HCT116 (cell line): ENCODE results near the gene ZNF592. TPM values are rescaled to one million over a fixed set of nuclear protein-coding genes. Genes with fewer than 3 reads are reported as not detected.

ENCODE experiments used
- ATAC-seq: fragments of 200-7000 bp; cut with Tn5 transposase; 2 replicates; pipeline ENCODE4 v1.9.1; 2020; ENCODE audit warnings: mild to moderate bottlenecking, moderate library complexity
- BruUV-seq: library from RNA; stranded (reverse); fragments of 400-500 nt; replicated peaks from 2 replicates; lab custom pipeline; 2021; lab: Mats Ljungman, UMichigan
- CTCF ChIA-PET: fragments of 300-600 bp; sonication (Branson Sonifier 250); formaldehyde crosslinking; loops from one replicate; lab custom pipeline; 2021; ENCODE audit warnings: antibody characterized with exemption; lab: Charles Lee
- POLR2A ChIA-PET: fragments of 300-600, 350-600 bp; sonication (Branson Sonifier 250); formaldehyde crosslinking; loops from one replicate; lab custom pipeline; 2021; ENCODE audit warnings: antibody characterized with exemption; lab: Charles Lee
- RAD21 ChIA-PET, 2 experiments: fragments of 300-600 bp; sonication (Branson Sonifier 250); formaldehyde crosslinking; loops; one replicate each; lab custom pipeline; 2023; ENCODE audit warnings: low total read pairs in 2 of 2; ENCODE audit not compliant: uncharacterized antibody in 2 of 2, unreplicated experiment in 2 of 2, low non-redundant PET in 1 of 2; lab: Charles Lee
- DNase-seq: peaks from one replicate; pipeline ENCODE4 v3.0.0-alpha.2; 2010; ENCODE audit warnings: low read depth, low spot score
- H2AFZ ChIP-seq: fragments of 200-600 bp; shearing (Covaris generic), sonication (generic); 2 replicates; pipeline ENCODE4 v1.6.1; 2017; ENCODE audit warnings: low read depth, mixed run types, mixed read lengths, antibody characterized with exemption, low read length; ENCODE audit not compliant: poor library complexity, severe bottlenecking
- H3K27ac ChIP-seq: 2 replicates; pipeline ENCODE4 v1.5.1; 2012; ENCODE audit warnings: low read depth, low read length
- H3K27me3 ChIP-seq: fragments of 200-600 bp; sonication (generic); 2 replicates; pipeline ENCODE4 v1.6.1; 2016; ENCODE audit warnings: mixed run types, low read length, mixed read lengths; ENCODE audit not compliant: insufficient read depth
- H3K36me3 ChIP-seq, 2 experiments: fragments of 200-500 bp in 1 of 2; fragments of 200-600 bp in 1 of 2; sonication (Bioruptor generic) in 1 of 2; sonication (generic) in 1 of 2; 2 replicates each; pipeline versions ENCODE4 v1.5.1 to v1.6.1; 2014 to 2016; ENCODE audit warnings: low read length in 2 of 2, inconsistent platforms in 1 of 2, mixed read lengths in 1 of 2, mixed run types in 1 of 2; ENCODE audit not compliant: insufficient read depth in 2 of 2, control insufficient read depth in 1 of 2
- H3K4me1 ChIP-seq, 2 experiments: fragments of 200-600 bp in 1 of 2; sonication (generic) in 1 of 2; 2 replicates each; pipeline versions ENCODE4 v1.5.1 to v1.6.1; 2012 to 2017; ENCODE audit warnings: low read length in 2 of 2, inconsistent platforms in 1 of 2, mild to moderate bottlenecking in 1 of 2, mixed read lengths in 1 of 2, mixed run types in 1 of 2, moderate library complexity in 1 of 2; ENCODE audit not compliant: insufficient read depth in 2 of 2, control insufficient read depth in 1 of 2
- H3K4me2 ChIP-seq: fragments of 200-600 bp; sonication (generic); 2 replicates; pipeline ENCODE4 v1.6.1; 2017; ENCODE audit warnings: mixed run types, low read length, mixed read lengths
- H3K4me3 ChIP-seq, 2 experiments: fragments of 200-600 bp in 1 of 2; sonication (generic) in 1 of 2; replicated peaks in 1 of 2; 2 replicates each; pipeline ENCODE4 v1.5.1; 2011 to 2016; ENCODE audit warnings: low read length in 2 of 2, control low read depth in 1 of 2, low read depth in 1 of 2, mild to moderate bottlenecking in 1 of 2, mixed read lengths in 1 of 2, mixed run types in 1 of 2
- H3K79me2 ChIP-seq: fragments of 200-600 bp; sonication (generic); 2 replicates; pipeline ENCODE4 v1.6.1; 2017; ENCODE audit warnings: mild to moderate bottlenecking, mixed run types, low read length, moderate library complexity, mixed read lengths; ENCODE audit not compliant: insufficient read depth
- H3K9ac ChIP-seq: fragments of 200-600 bp; sonication (generic); 2 replicates; pipeline ENCODE4 v1.6.1; 2016; ENCODE audit warnings: low read length, mixed read lengths
- H3K9me2 ChIP-seq: fragments of 200-600 bp; sonication (generic), shearing (Covaris generic); 2 replicates; pipeline ENCODE4 v1.6.1; 2017; ENCODE audit warnings: mixed run types, mild to moderate bottlenecking, moderate library complexity; ENCODE audit not compliant: insufficient read depth
- H3K9me3 ChIP-seq, 2 experiments: fragments of 200-500 bp in 1 of 2; fragments of 200-600 bp in 1 of 2; sonication (Bioruptor generic) in 1 of 2; sonication (generic) in 1 of 2; 2 replicates each; pipeline ENCODE4 v1.6.1; 2014 to 2017; ENCODE audit warnings: low read length in 2 of 2, mixed read lengths in 2 of 2, inconsistent platforms in 1 of 2, low read depth in 1 of 2, mild to moderate bottlenecking in 1 of 2, mixed run types in 1 of 2, moderate library complexity in 1 of 2; ENCODE audit not compliant: control insufficient read depth in 1 of 2, insufficient read depth in 1 of 2
- H4K20me1 ChIP-seq: fragments of 200-600 bp; sonication (generic), shearing (Covaris generic); 2 replicates; pipeline ENCODE4 v1.6.1; 2017; ENCODE audit warnings: mixed run types, mild to moderate bottlenecking, moderate library complexity; ENCODE audit not compliant: insufficient read depth
- CEBPB ChIP-seq: IDR thresholded peaks from 2 replicates; pipeline ENCODE4 v1.6.1; 2012; ENCODE audit warnings: low read depth
- CTCF ChIP-seq, 3 experiments: fragments of 200-600 bp in 1 of 3; sonication (generic) in 1 of 3; IDR thresholded peaks in 2 of 3; conservative IDR thresholded peaks in 1 of 3; 2 replicates each; pipeline ENCODE4 v1.5.1; 2012 to 2017; ENCODE audit warnings: low read depth in 2 of 3, low read length in 2 of 3, antibody characterized with exemption in 1 of 3, borderline replicate concordance in 1 of 3, control low read depth in 1 of 3, mild to moderate bottlenecking in 1 of 3, mixed read lengths in 1 of 3, mixed run types in 1 of 3, moderate library complexity in 1 of 3; ENCODE audit not compliant: insufficient read depth in 1 of 3
- EGR1 ChIP-seq: IDR thresholded peaks from 2 replicates; pipeline ENCODE4 v1.6.1; 2012; ENCODE audit warnings: low read depth
- ELF1 ChIP-seq: IDR thresholded peaks from 2 replicates; pipeline ENCODE4 v1.6.1; 2012; ENCODE audit warnings: low read depth, borderline replicate concordance
- EZH2 ChIP-seq: fragments of 200-600 bp; sonication (generic); IDR thresholded peaks from 2 replicates; pipeline ENCODE4 v1.6.1; 2017; ENCODE audit warnings: antibody characterized with exemption, mixed run types
- MAX ChIP-seq: IDR thresholded peaks from 2 replicates; pipeline ENCODE4 v1.6.1; 2012
- POLR2A ChIP-seq: IDR thresholded peaks from 2 replicates; pipeline ENCODE4 v1.7.0; 2011; ENCODE audit warnings: borderline replicate concordance; ENCODE audit not compliant: insufficient read depth, insufficient read length; ENCODE audit errors: extremely low read depth
- POLR2AphosphoS5 ChIP-seq: IDR thresholded peaks from 2 replicates; pipeline ENCODE4 v1.6.1; 2011; ENCODE audit warnings: mild to moderate bottlenecking, low read depth, low read length, moderate library complexity
- ZFX ChIP-seq: fragments of 450-650 bp; IDR thresholded peaks from 2 replicates; pipeline ENCODE4 v1.6.1; 2017
- ZNF274 ChIP-seq: fragments of 200-500 bp; sonication (Bioruptor generic); IDR thresholded peaks from 2 replicates; pipeline ENCODE4 v1.6.1; 2014; ENCODE audit warnings: mild to moderate bottlenecking, low read depth, low read length, inconsistent platforms
- intact Hi-C: fragments of 100-400 bp; cut with micrococcal nuclease; formaldehyde crosslinking; loops from 2 replicates; pipeline ENCODE4 v1.10.0; 2022
- total RNA-seq: library from RNA; stranded (reverse); gene quantifications from one replicate; pipeline ENCODE4 v1.2.1, GENCODE V29; 2021; ENCODE audit not compliant: unreplicated experiment

Gene ZNF592
- total RNA-seq, 1 experiment from 2014 or later: 26.4 TPM

GRCh38 chr15:84737005-84737404, 11.4 kb upstream of the ZNF592 start:
- H3K4me3 ChIP-seq: no peak overlapping the region
- BruUV-seq: no TSS peak
- no peak overlapping the region for H3K27ac ChIP-seq
- DNase-seq (no peak), ATAC-seq (no peak)
- H3K79me2 ChIP-seq: no peaks in the 10 kb centered on the region
- no peaks in the 10 kb centered on the region for H3K27me3 ChIP-seq
- H2AFZ ChIP-seq: no peak overlapping the region
- H3K4me1 ChIP-seq: peaks cover 38 to 49% of the 10 kb centered on the region in 2 experiments
- ChIA-PET RAD21 (no interaction called here), CTCF (no interaction called here), POLR2A (no interaction called here)
- no peak for TF ChIP-seq CEBPB
- TF ChIP-seq POLR2AphosphoS5: no peak
- no peak for TF ChIP-seq ZFX
- no peak for TF ChIP-seq ELF1
- TF ChIP-seq ZNF274: no peak
- TF ChIP-seq CTCF (IDR thresholded peaks at IDR 0.05 in 2 of 3, conservative IDR thresholded peaks at IDR 0.05 in 1 of 3; ENCODE audit: borderline replicate concordance in 1 of 3, insufficient read depth in 1 of 3, low read depth in 2 of 3, low read length in 2 of 3): no peak
- no peak for TF ChIP-seq MAX
- TF ChIP-seq EZH2: no peak
- TF ChIP-seq POLR2A: no peak
- TF ChIP-seq EGR1: no peak
- H3K4me2 ChIP-seq: no peak overlapping the region
- no peaks in the 10 kb centered on the region for H4K20me1 ChIP-seq
- no peaks in the 10 kb centered on the region for H3K9me3 ChIP-seq
- H3K36me3 ChIP-seq: no peaks in the 10 kb centered on the region
- intact Hi-C loops: no loop called here
- H3K9ac ChIP-seq: no peak overlapping the region
- no peaks in the 10 kb centered on the region for H3K9me2 ChIP-seq
